IMR-90 (cell line): ENCODE results near the gene SMARCD2. TPM values are rescaled to one million over a fixed set of nuclear protein-coding genes. Genes with fewer than 3 reads are reported as not detected.

Experiments used
- ATAC-seq: fragments of 200-7000 bp; cut with Tn5 transposase; 2 replicates; pipeline ENCODE4 v1.9.1; 2020; ENCODE audit warnings: low read depth, mild to moderate bottlenecking, moderate library complexity
- BruUV-seq: library from RNA; stranded (reverse); fragments of 400-500 nt; replicated peaks from 2 replicates; lab custom pipeline; 2021; lab: Mats Ljungman, UMichigan
- CTCF ChIA-PET: fragments of 300-600 bp; formaldehyde crosslinking; extraction: SDS; loops from one replicate; lab custom pipeline; 2021; ENCODE audit warnings: antibody characterized with exemption; lab: Yijun Ruan, JAX
- POLR2A ChIA-PET: fragments of 300-600 bp; sonication (Branson Sonifier 250); formaldehyde crosslinking; loops from one replicate; lab custom pipeline; 2022; ENCODE audit warnings: antibody characterized with exemption; ENCODE audit not compliant: unreplicated experiment; lab: Charles Lee
- DNase-seq: peaks from one replicate; pipeline ENCODE4 v3.0.0; 2013
- H2AFZ ChIP-seq: replicated peaks from 2 replicates; pipeline ENCODE3; 2013; ENCODE audit warnings: low read length, mild to moderate bottlenecking; ENCODE audit not compliant: poor library complexity
- H2AK5ac ChIP-seq: 2 replicates; pipeline ENCODE4 v1.6.1; 2013; ENCODE audit warnings: low read depth, low read length, inconsistent platforms
- H2AK9ac ChIP-seq: replicated peaks from 2 replicates; pipeline ENCODE3; 2013; ENCODE audit warnings: mild to moderate bottlenecking, low read depth, low read length, moderate library complexity; ENCODE audit not compliant: poor library complexity
- H2BK120ac ChIP-seq: 2 replicates; pipeline ENCODE4 v1.6.1; 2013; ENCODE audit warnings: low read depth, low read length, inconsistent platforms
- H2BK15ac ChIP-seq: 3 replicates; pipeline ENCODE4 v1.6.1; 2013; ENCODE audit warnings: low read depth, low read length, inconsistent platforms
- H2BK20ac ChIP-seq: 2 replicates; pipeline ENCODE4 v1.6.1; 2013; ENCODE audit warnings: low read depth, mild to moderate bottlenecking, inconsistent platforms, low read length, moderate library complexity
- H2BK5ac ChIP-seq: 2 replicates; pipeline ENCODE4 v1.6.1; 2013; ENCODE audit warnings: mild to moderate bottlenecking, low read depth, low read length, inconsistent platforms; ENCODE audit not compliant: poor library complexity, severe bottlenecking
- H3K14ac ChIP-seq: replicated peaks from 2 replicates; pipeline ENCODE4 v1.6.1; 2013; ENCODE audit warnings: low read depth, low read length, inconsistent platforms
- H3K18ac ChIP-seq: 2 replicates; pipeline ENCODE4 v1.6.1; 2013; ENCODE audit warnings: low read depth, low read length, control low read depth
- H3K23ac ChIP-seq: 2 replicates; pipeline ENCODE4 v1.6.1; 2013; ENCODE audit warnings: low read depth, low read length, inconsistent platforms
- H3K27ac ChIP-seq: 2 replicates; pipeline ENCODE4 v1.5.1; 2013; ENCODE audit warnings: mild to moderate bottlenecking, control low read depth, low read length; ENCODE audit not compliant: insufficient read depth
- H3K27me3 ChIP-seq: 2 replicates; pipeline ENCODE4 v1.6.1; 2013; ENCODE audit warnings: low read length; ENCODE audit not compliant: control insufficient read depth, insufficient read depth
- H3K36me3 ChIP-seq: 2 replicates; pipeline ENCODE4 v1.6.1; 2013; ENCODE audit warnings: low read length, mixed read lengths; ENCODE audit not compliant: control insufficient read depth, insufficient read depth
- H3K4ac ChIP-seq: 2 replicates; pipeline ENCODE4 v1.6.1; 2013; ENCODE audit warnings: low read depth, low read length, inconsistent platforms
- H3K4me1 ChIP-seq: 2 replicates; pipeline ENCODE4 v1.6.1; 2013; ENCODE audit warnings: low read length, mixed read lengths; ENCODE audit not compliant: control insufficient read depth, insufficient read depth
- H3K4me2 ChIP-seq: 2 replicates; pipeline ENCODE4 v1.6.1; 2013; ENCODE audit warnings: low read depth, mild to moderate bottlenecking, control low read depth, low read length, moderate library complexity
- H3K4me3 ChIP-seq: 2 replicates; pipeline ENCODE4 v1.5.1; 2013; ENCODE audit warnings: low read depth, mild to moderate bottlenecking, control low read depth, low read length, moderate library complexity; ENCODE audit not compliant: insufficient read depth
- H3K56ac ChIP-seq: 2 replicates; pipeline ENCODE4 v1.6.1; 2013; ENCODE audit warnings: low read length, inconsistent platforms; ENCODE audit not compliant: insufficient read depth; ENCODE audit errors: extremely low read depth
- H3K79me1 ChIP-seq, 2 experiments: 2 replicates each; pipeline ENCODE4 v1.6.1; 2013; ENCODE audit warnings: low read length in 2 of 2, inconsistent platforms in 1 of 2, low read depth in 1 of 2
- H3K9ac ChIP-seq: 2 replicates; pipeline ENCODE4 v1.6.1; 2013; ENCODE audit warnings: low read depth, low read length, control low read depth
- H3K9me1 ChIP-seq: 2 replicates; pipeline ENCODE4 v1.6.1; 2013; ENCODE audit warnings: low read length, inconsistent platforms; ENCODE audit not compliant: insufficient read depth
- H3K9me3 ChIP-seq: 2 replicates; pipeline ENCODE4 v1.6.1; 2013; ENCODE audit warnings: low read length; ENCODE audit not compliant: control insufficient read depth, insufficient read depth
- H4K20me1 ChIP-seq: 2 replicates; pipeline ENCODE4 v1.6.1; 2013; ENCODE audit warnings: low read length, inconsistent platforms; ENCODE audit not compliant: insufficient read depth
- H4K5ac ChIP-seq: 2 replicates; pipeline ENCODE4 v1.6.1; 2013; ENCODE audit warnings: mild to moderate bottlenecking, low read depth, low read length, control low read depth
- H4K8ac ChIP-seq, 2 experiments: 2 replicates each; pipeline ENCODE4 v1.6.1; 2013; ENCODE audit warnings: low read depth in 2 of 2, low read length in 2 of 2, control low read depth in 1 of 2, inconsistent platforms in 1 of 2
- H4K91ac ChIP-seq: 2 replicates; pipeline ENCODE4 v1.6.1; 2013; ENCODE audit warnings: low read depth, low read length, inconsistent platforms; ENCODE audit not compliant: insufficient read depth
- BHLHE40 ChIP-seq: fragments of 150-350 bp; IDR thresholded peaks from 2 replicates; pipeline ENCODE4 v1.6.1; 2016; ENCODE audit warnings: mild to moderate bottlenecking, low read depth, low read length
- CEBPB ChIP-seq: IDR thresholded peaks from 2 replicates; pipeline ENCODE4 v1.6.1; 2012; ENCODE audit warnings: low read depth, low read length, improper control_type of control experiment
- CHD1 ChIP-seq: IDR thresholded peaks from 2 replicates; pipeline ENCODE4 v1.6.1; 2012; ENCODE audit warnings: low read depth, low read length, improper control_type of control experiment
- CTCF ChIP-seq: conservative IDR thresholded peaks from 2 replicates; pipeline ENCODE4 v1.5.1; 2012; ENCODE audit warnings: mild to moderate bottlenecking, low read depth, low read length, improper control_type of control experiment
- MAFK ChIP-seq: IDR thresholded peaks from 2 replicates; pipeline ENCODE4 v1.6.1; 2012; ENCODE audit warnings: low read depth, low read length, improper control_type of control experiment
- MAZ ChIP-seq: IDR thresholded peaks from 2 replicates; pipeline ENCODE4 v1.6.1; 2012; ENCODE audit warnings: low read depth, mild to moderate bottlenecking, low read length, improper control_type of control experiment, moderate library complexity, borderline replicate concordance
- MXI1 ChIP-seq: IDR thresholded peaks from 2 replicates; pipeline ENCODE4 v1.6.1; 2012; ENCODE audit warnings: low read depth, mild to moderate bottlenecking, low read length, moderate library complexity, borderline replicate concordance
- NFE2L2 ChIP-seq: fragments of 150-350 bp; IDR thresholded peaks from 2 replicates; pipeline ENCODE4 v1.6.1; 2016; ENCODE audit warnings: low read depth, mild to moderate bottlenecking, low read length
- POLR2A ChIP-seq: IDR thresholded peaks from 2 replicates; pipeline ENCODE4 v1.6.1; 2012; ENCODE audit warnings: mild to moderate bottlenecking, low read depth, low read length
- RAD21 ChIP-seq: IDR thresholded peaks from 2 replicates; pipeline ENCODE4 v1.6.1; 2012; ENCODE audit warnings: low read length, improper control_type of control experiment
- RCOR1 ChIP-seq: IDR thresholded peaks from 2 replicates; pipeline ENCODE4 v1.6.1; 2012; ENCODE audit warnings: mild to moderate bottlenecking, low read length, improper control_type of control experiment; ENCODE audit not compliant: insufficient replicate concordance
- RFX5 ChIP-seq: IDR thresholded peaks from 2 replicates; pipeline ENCODE4 v1.8.0; 2012; ENCODE audit warnings: low read depth, mild to moderate bottlenecking, low read length, moderate library complexity
- SMC3 ChIP-seq: fragments of 150-350 bp; IDR thresholded peaks from 2 replicates; pipeline ENCODE4 v1.6.1; 2016; ENCODE audit warnings: low read depth, mild to moderate bottlenecking, antibody characterized with exemption, low read length, moderate library complexity
- WGBS, 2 experiments: methylation state at CpG; one replicate each; pipeline versions ENCODE4 v1.1.5 to v1.1.7; 2013; ENCODE audit warnings: missing lambda C conversion rate in 2 of 2; ENCODE audit not compliant: insufficient read length in 1 of 2; ENCODE audit errors: extremely low coverage in 2 of 2; 5-methylcytosine and 5-hydroxymethylcytosine counted together
- dilution Hi-C: fragments of 300-500 bp; cut with HindIII; formaldehyde crosslinking; loops from one replicate; pipeline ENCODE4 v1.14.3; 2018; ENCODE audit warnings: low sequenced_read_pairs; ENCODE audit not compliant: unreplicated experiment
- in situ Hi-C: fragments of 300-500 bp; cut with MboI; formaldehyde crosslinking; loops from 3 replicates; pipeline ENCODE4 v1.14.3; 2019; ENCODE audit warnings: low sequenced_read_pairs, inconsistent platforms, mixed read lengths
- intact Hi-C: fragments of 100-400 bp; cut with micrococcal nuclease; formaldehyde crosslinking; loops from 2 replicates; pipeline ENCODE4 v1.10.0; 2022
- polyA plus RNA-seq, 3 experiments: library from polyadenylated mRNA; depleted of rRNA; stranded (reverse); fragments of >200 nt; gene quantifications; 2 replicates each; pipeline ENCODE4 v1.2.3, GENCODE V29; 2012; ENCODE audit warnings: low replicate concordance in 1 of 3
- total RNA-seq: library from RNA; depleted of rRNA; stranded (reverse); fragments of >200 nt; gene quantifications from 2 replicates; pipeline ENCODE4 v1.2.3, GENCODE V29; 2012

SMARCD2 gene
- total and polyA plus RNA-seq, 2 of the 4 experiments (the other 2 are of a cell fraction): 56.9 to 91.2 TPM

GRCh38 chr17:63835167-63835720 lies 7.2 kb downstream of the SMARCD2 start:
- no peak overlapping the region for H2BK5ac ChIP-seq
- H3K56ac ChIP-seq: no peak overlapping the region
- no peak overlapping the region for H3K27ac ChIP-seq
- no peak overlapping the region for H4K91ac ChIP-seq
- 95% methylated on average over 3 of the region's 9 CpGs; no CpG with 5 or more reads in 1 of the 2 experiments for WGBS, 2 experiments
- H2BK15ac ChIP-seq: no peak overlapping the region
- intact Hi-C loops (no loop called here), in situ Hi-C loops (no loop called here), dilution Hi-C loops (no loop called here)
- H3K23ac ChIP-seq: no peak overlapping the region
- peaks cover 59% of the 10 kb centered on the region for H3K36me3 ChIP-seq
- H3K9ac ChIP-seq: no peak overlapping the region
- H2AK9ac ChIP-seq: peak overlapping the region; percentile 13
- peaks cover 13% of the 10 kb centered on the region for H3K4me1 ChIP-seq
- peaks cover 42% of the 10 kb centered on the region for H4K20me1 ChIP-seq
- H4K5ac ChIP-seq: no peak overlapping the region
- CTCF ChIA-PET: interaction anchor here (0.9 to 1.4 kb wide), 2 partner anchors 9 to 31 kb away, joined by 3 read pairs; no protein-coding TSS in a partner anchor
- no peak overlapping the region for H2AFZ ChIP-seq
- no peak overlapping the region for H3K4ac ChIP-seq
- H3K14ac ChIP-seq: no peak overlapping the region
- BruUV-seq: no TSS peak
- DNase-seq: no peak
- H3K4me2 ChIP-seq: no peak overlapping the region
- H2BK20ac ChIP-seq: no peak overlapping the region
- H3K18ac ChIP-seq: no peak overlapping the region
- H3K79me1 ChIP-seq: peaks cover 8 to 77% of the 10 kb centered on the region in 2 experiments; a peak in 3 of 4 replicates
- peaks cover 3% of the 10 kb centered on the region for H3K9me1 ChIP-seq
- ATAC-seq: no peak
- no peaks in the 10 kb centered on the region for H3K27me3 ChIP-seq
- H2AK5ac ChIP-seq: no peak overlapping the region
- no peaks in the 10 kb centered on the region for H3K9me3 ChIP-seq
- no peak overlapping the region for H2BK120ac ChIP-seq
- H4K8ac ChIP-seq: no peak overlapping the region
- TF ChIP-seq POLR2A (no peak), MXI1 (no peak), SMC3 (no peak), RAD21 (no peak), NFE2L2 (no peak), RFX5 (no peak), CTCF (no peak), BHLHE40 (no peak), MAZ (no peak), CEBPB (no peak), CHD1 (no peak), RCOR1 (no peak), MAFK (no peak)
- POLR2A ChIA-PET: no interaction called here
- H3K4me3 ChIP-seq: no peak overlapping the region
